Left lobe of liver (tissue), 2 donors: ENCODE measurements around the gene ZNF202. TPM values are rescaled to one million over a fixed set of nuclear protein-coding genes. Genes with fewer than 3 reads are reported as not detected.

Experiments
- ATAC-seq: fragments of 200-7000 bp; cut with Tn5 transposase; one replicate; pipeline ENCODE4 v1.9.1; 2020; ENCODE audit warnings: mild to moderate bottlenecking, moderate library complexity
- DNase-seq: peaks from one replicate; pipeline ENCODE4 v3.0.0-alpha.2; 2020; ENCODE audit warnings: low spot score
- total RNA-seq: library from RNA; stranded (reverse); gene quantifications from one replicate; pipeline ENCODE4 v1.2.1, GENCODE V29; 2021
- donor health status: DM: no; HTN: no; CAD: no; lungs with moderate emphysema.
- donor health status: DM: no; HTN: yes; CAD: no.

The ZNF202 gene
- total RNA-seq, 1 donor from 2014 or later: 3.4 TPM

GRCh38 chr11:123684601-123685000 lies 56.9 kb downstream of the ZNF202 start:
- ATAC-seq (no peak), DNase-seq (no peak)

GRCh38 chr11:123683428-123684170 lies 57.9 kb downstream of the ZNF202 start:
- no peak for ATAC-seq
- no peak for DNase-seq

GRCh38 chr11:123682696-123683410 lies 58.6 kb downstream of the ZNF202 start:
- DNase-seq: no peak
- no peak for ATAC-seq

- DNase-seq: no peak
- ATAC-seq: no peak
Measured at GRCh38 chr11:123681030-123681429, 60.4 kb downstream of the ZNF202 start.

- DNase-seq: no peak
- no peak for ATAC-seq
Measured at GRCh38 chr11:123678246-123678645, 63.2 kb downstream of the ZNF202 start.

GRCh38 chr11:123677510-123677909 lies 64.0 kb downstream of the ZNF202 start:
- DNase-seq (no peak), ATAC-seq (no peak)

- no peak for ATAC-seq
- DNase-seq: no peak
Measured at GRCh38 chr11:123674297-123674696, 67.2 kb downstream of the ZNF202 start.

Other genes starting within 250 kb of the ZNF202 start
- gene SCN3B, start 87.0 kb downstream of the ZNF202 start, total RNA-seq: not detected
- not detected for gene OR6X1, start 12.9 kb upstream of the ZNF202 start, total RNA-seq
- not detected for gene OR6M1, start 64.7 kb upstream of the ZNF202 start, total RNA-seq
- not detected for gene TMEM225, start 144.0 kb upstream of the ZNF202 start, total RNA-seq
- not detected for gene OR8D4, start 160.5 kb upstream of the ZNF202 start, total RNA-seq
- gene OR4D5, start 198.0 kb upstream of the ZNF202 start, total RNA-seq: not detected
- not detected for gene OR6T1, start 202.2 kb upstream of the ZNF202 start, total RNA-seq
- not detected for gene OR10S1, start 236.1 kb upstream of the ZNF202 start, total RNA-seq